GM21786 (cell line): Measurements from ENCODE around the gene RWDD4.

Experiments
- ATAC-seq: cut with Tn5 transposase; IDR thresholded peaks from one replicate; pipeline ENCODE4 v1.9.1; 2021; ENCODE audit not compliant: unreplicated experiment

RWDD4 gene

DNA sequence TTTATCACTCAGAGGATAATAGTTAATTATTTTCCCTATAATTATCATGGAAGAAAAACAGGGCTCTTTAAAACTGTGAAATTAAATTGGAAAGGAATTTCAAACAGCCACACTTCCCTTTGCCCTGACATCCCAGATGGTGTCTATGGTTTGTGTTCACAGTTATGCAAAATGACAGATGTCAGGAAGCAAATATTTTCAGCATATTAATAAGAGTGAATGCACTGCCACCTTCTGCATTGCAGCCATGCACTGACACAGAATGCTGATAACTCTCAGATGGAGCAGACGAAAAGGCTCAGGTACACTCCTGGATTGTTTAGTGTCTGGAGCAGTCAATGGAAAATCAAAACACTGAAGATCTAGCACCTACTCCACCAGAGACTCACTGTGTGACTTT, 57.6 kb downstream of the RWDD4 start:
- ATAC-seq, result no peak

DNA sequence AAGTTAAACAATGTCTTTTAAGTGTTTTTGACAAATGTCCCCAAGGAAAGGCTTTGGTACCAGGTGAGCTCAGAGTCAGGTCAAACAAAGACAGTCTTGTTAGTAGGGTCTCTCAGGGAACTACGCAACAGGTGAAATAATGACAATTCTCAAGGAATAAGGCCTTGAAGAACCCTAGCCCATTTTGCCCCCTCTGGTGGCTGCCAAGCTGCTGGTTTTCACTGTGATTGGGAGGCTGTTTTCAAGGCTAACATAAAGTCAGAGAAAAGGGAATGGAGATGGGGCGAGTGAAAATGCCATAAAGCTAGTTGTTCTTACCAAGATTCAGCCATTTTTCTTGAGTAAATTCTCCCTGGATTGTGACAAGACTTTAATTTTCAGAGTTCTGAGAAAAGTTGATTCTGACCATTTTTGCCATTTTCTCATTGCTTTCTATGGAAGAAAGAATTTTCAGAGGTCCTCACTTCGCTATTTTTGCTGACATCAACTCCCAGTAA, 58.7 kb downstream of the RWDD4 start:
- ATAC-seq, result no peak

DNA sequence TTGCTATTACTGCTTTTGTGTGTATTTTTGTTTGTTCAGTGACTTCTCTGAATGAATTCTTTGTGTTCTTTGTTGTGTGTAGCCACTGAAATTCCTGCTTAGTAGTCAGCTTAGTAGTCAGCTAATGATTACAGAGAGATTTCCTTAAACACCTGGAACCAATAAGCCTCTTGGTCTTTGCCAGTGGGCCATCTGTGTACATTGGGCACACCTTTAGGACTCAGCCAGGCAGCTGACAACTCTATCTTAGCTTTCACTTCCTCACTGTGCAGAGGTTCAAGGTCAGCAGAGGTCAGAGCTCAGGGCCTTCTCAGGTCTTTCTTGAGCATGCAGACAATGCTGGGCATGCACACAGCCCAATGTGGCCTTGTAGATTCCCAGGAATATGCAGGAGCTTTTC, 59.3 kb downstream of the RWDD4 start:
- peak; percentile 78 for ATAC-seq

DNA sequence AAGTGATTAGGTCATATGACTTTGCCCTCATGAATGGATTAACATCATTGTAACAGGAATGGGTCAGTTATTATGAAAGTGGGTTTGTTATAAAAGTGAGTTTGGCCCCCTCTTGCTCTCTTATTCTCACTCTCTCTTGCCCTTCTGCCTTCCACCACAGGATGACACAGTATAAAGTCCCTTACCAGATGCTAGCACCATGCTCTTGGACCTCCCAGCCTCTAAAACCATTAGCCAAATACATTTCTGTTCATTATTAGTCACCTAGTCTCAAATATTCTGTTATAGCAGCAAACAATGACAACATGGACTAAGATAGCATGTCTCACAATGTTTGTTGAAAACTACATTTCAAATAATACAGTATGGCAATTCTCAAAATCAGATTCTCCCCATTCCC, 59.7 kb downstream of the RWDD4 start:
- ATAC-seq, result peak; percentile 27

DNA sequence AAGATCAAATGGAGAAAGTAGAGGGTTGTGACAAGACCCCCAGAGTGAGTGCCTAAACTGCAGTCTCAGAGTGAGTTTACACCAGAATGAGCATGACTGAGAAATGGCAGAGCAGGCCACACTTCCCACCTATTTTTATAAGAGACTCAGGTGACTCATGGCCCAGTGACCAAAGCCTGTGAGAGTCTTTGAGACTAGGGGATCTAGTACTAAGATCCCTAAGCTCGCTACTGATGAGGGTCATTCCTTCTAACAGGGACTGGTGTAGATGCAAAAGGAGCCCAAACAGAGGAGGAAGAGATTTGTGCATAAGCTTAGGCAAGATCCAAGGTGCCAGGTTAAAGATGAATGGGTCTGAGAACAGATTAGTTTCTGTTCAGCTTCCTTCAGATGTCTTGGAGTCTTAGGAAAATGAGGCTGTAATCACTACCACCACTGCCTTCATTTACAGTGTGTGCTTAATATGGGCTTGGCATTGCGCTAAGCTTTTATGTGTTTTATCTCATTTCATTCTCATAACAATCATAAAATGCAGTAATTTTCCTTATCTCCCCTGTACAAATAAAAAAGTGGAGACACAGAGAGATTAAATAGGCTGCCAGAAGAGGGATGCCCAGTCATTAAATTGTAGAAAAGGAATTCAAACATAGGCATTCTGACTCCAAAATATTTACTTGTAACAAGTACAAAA, 62.8 kb downstream of the RWDD4 start:
- no peak for ATAC-seq

DNA sequence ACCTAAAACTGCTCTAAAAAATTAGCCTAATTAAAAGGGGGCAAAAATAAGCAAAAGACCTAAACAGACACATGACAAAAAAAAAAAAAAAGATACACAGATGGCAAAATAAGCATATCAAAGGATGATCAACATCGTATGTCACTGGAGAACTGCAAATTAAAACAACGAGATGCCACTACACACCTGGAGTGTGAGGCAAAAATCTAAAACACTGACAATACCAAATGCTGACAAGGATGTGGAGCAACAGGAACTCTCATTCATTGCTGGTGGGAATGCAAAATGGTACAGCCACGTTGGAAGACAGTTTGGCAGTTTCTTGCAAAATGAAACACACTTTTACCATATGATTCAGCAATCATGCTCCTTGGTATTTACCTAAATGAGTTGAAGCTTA, 64.2 kb downstream of the RWDD4 start:
- no peak for ATAC-seq

DNA sequence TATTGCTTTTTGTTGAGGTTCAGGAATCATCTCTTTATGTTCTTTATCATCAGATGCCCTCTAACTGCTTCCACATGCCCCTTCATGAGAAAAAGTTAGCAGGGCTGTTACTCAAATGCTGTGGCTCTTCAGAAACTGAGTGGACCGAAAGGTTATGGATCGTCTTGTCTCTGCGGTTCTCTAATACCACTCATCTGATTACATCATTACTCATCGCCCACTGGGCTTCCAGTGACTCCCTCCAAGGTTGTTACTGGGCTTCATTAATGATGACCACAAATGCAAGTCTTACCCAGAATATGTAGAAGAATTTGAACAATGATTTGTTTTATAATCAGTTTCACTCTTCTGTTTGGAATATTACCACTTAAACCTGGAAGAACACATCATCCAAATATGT, 67.7 kb downstream of the RWDD4 start:
- ATAC-seq, result no peak
